BLaER1 (cell line): ENCODE data around the gene SLC26A5.

ENCODE experiments used
- H3K27ac ChIP-seq: shearing (Covaris generic); formaldehyde crosslinking; 2 replicates; pipeline ENCODE4 v1.8.1; 2022
- H3K27me3 ChIP-seq: shearing (Covaris generic); formaldehyde crosslinking; 2 replicates; pipeline ENCODE4 v1.8.1; 2022
- H3K36me3 ChIP-seq: shearing (Covaris generic); formaldehyde crosslinking; 2 replicates; pipeline ENCODE4 v1.8.1; 2022
- H3K4me1 ChIP-seq: shearing (Covaris generic); formaldehyde crosslinking; 2 replicates; pipeline ENCODE4 v1.8.1; 2022
- H3K4me2 ChIP-seq: shearing (Covaris generic); formaldehyde crosslinking; 2 replicates; pipeline ENCODE4 v1.8.1; 2022
- H3K4me3 ChIP-seq: shearing (Covaris generic); formaldehyde crosslinking; 2 replicates; pipeline ENCODE4 v1.8.1; 2022
- H3K9ac ChIP-seq: shearing (Covaris generic); formaldehyde crosslinking; 2 replicates; pipeline ENCODE4 v1.8.1; 2022
- H3K9me3 ChIP-seq: shearing (Covaris generic); formaldehyde crosslinking; 2 replicates; pipeline ENCODE4 v1.8.1; 2022
- H4K20me1 ChIP-seq: shearing (Covaris generic); formaldehyde crosslinking; 2 replicates; pipeline ENCODE4 v1.8.1; 2022
- Cebpa-rat ChIP-seq: shearing (Covaris generic); IDR thresholded peaks from 2 replicates; pipeline ENCODE4 v1.8.1; 2022

SLC26A5 gene

DNA sequence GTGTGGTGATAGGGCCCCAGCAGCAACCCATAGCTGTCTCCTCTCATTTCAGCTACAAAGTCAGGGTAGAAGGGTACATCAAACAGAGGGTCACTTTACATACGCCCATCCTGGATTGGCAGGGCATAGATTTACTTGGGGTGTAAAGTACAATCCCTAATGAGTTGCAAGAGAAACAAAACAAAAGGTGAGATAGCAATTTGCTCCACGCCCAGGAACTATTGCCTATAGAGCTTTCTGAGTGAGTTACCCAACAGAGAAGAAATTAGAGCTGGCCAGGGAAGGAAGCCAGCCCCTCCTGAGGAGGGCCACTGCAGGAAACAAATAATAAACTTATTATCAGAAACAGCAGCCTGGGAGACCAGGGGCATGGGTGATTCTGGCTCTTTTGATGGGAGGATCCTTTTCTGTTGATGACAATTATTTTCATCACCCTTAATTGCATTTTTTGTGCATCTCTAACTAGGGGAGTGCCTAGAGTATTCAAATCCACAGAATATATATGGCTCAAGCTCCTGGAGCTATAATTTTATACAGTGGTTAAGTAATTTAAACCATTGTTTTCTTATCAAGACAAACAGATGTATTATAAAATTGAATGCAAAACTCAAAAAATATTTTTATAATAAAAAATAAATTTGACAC, 47.4 kb downstream of the SLC26A5 start:
- Histone ChIP-seq H3K4me3 (no peak overlapping the region), H3K9ac (no peak overlapping the region), H3K9me3 (no peaks in the 10 kb centered on the region; the same call in 1 of the 2 replicates), H3K4me1 (no peaks in the 10 kb centered on the region), H3K27me3 (no peaks in the 10 kb centered on the region), H3K27ac (no peak overlapping the region), H4K20me1 (no peaks in the 10 kb centered on the region), H3K4me2 (no peak overlapping the region), H3K36me3 (no peaks in the 10 kb centered on the region)
- TF ChIP-seq Cebpa-rat = no peak

DNA sequence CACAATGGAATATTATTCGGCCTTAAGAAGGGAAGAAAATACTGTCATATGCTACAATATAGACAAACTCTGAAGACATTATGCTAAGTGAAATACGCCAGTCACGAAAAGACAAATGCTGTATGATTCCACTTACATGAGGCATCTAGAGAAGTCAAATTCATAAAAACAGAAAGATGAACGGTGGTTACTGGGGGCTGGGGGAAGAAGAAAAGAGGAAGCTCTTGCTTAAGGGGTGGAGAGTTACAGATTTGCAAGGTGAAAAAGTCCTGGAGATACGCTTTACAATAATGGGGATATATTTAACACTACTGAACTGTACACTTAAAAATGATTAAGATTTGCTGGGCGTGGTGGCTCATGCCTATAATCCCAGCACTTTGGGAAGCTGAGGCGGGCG, 49.5 kb downstream of the SLC26A5 start:
- no peaks in the 10 kb centered on the region for H3K4me1 ChIP-seq
- no peaks in the 10 kb centered on the region for H3K27me3 ChIP-seq
- no peak overlapping the region for H3K4me3 ChIP-seq
- no peak overlapping the region for H3K9ac ChIP-seq
- H3K27ac ChIP-seq = no peak overlapping the region
- H3K36me3 ChIP-seq = no peaks in the 10 kb centered on the region
- no peaks in the 10 kb centered on the region; the same call in 1 of the 2 replicates for H3K9me3 ChIP-seq
- no peaks in the 10 kb centered on the region for H4K20me1 ChIP-seq
- no peak for TF ChIP-seq Cebpa-rat
- no peak overlapping the region for H3K4me2 ChIP-seq

DNA sequence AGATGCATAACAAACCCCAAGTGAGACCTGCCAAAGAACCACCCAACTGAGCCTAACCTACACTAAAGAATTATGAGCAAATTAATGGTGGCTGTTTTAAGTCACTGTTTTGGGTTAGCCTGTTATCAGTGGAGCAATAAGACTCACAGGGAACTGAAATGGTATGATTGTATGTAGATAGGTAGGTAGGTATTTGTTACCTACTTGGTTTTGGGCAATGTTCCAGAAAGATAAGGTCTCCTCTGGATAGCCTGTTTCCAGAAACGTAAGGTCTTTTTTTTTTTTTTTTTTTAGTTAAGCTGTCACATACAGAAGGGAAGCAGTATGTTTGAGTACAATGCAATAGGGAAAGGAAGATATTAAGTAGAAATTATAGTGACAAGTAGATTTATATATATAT, 50.9 kb downstream of the SLC26A5 start:
- Histone ChIP-seq H3K27ac (no peak overlapping the region), H3K4me3 (no peak overlapping the region), H3K4me2 (no peak overlapping the region), H4K20me1 (no peaks in the 10 kb centered on the region), H3K27me3 (no peaks in the 10 kb centered on the region), H3K4me1 (no peaks in the 10 kb centered on the region), H3K9me3 (no peaks in the 10 kb centered on the region), H3K9ac (no peak overlapping the region), H3K36me3 (no peaks in the 10 kb centered on the region)
- TF ChIP-seq Cebpa-rat = no peak

DNA sequence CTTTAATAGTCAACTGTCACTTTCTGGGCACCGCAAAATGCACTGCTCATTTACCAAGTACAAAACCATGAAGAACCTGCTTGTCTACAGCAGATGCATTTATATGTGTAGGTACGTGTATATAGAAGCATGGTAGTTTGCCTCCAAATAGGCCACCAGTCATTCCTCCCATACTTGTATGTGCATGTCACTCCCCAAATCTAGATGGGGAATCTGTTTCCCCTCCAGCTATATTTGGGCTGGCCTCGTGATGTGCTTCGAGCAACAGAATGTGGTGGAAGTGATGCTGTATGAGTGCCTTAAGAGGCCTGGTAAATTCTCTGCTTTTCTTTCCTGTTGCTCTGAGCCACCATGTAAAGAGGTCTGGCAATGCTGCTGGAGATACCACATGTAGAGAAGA, 51.4 kb downstream of the SLC26A5 start:
- H4K20me1 ChIP-seq = no peaks in the 10 kb centered on the region
- no peaks in the 10 kb centered on the region for H3K27me3 ChIP-seq
- no peak overlapping the region for H3K4me2 ChIP-seq
- TF ChIP-seq Cebpa-rat = no peak
- no peak overlapping the region for H3K27ac ChIP-seq
- H3K9me3 ChIP-seq = no peaks in the 10 kb centered on the region
- H3K4me1 ChIP-seq = no peaks in the 10 kb centered on the region
- H3K4me3 ChIP-seq = no peak overlapping the region
- H3K9ac ChIP-seq = no peak overlapping the region
- H3K36me3 ChIP-seq = no peaks in the 10 kb centered on the region

DNA sequence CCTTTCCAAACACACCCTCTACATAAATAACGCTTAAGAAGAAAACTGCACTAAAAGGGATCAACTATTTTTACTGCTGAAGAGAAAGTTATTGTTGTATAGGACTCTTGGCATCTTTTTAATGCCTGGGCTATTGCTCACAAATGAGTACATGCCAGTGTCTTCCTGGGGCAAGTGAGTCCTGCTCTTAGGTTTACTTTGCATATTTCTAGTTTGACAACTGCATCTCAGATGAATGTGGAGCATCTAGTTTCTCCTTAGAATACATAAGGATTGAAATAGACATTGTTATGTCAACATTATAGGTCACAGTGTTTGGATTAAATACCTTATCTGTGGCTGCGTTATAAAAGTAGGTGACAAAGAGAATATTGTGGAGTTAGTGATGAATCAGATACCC, 54.0 kb downstream of the SLC26A5 start:
- Histone ChIP-seq H3K27me3 (no peaks in the 10 kb centered on the region), H3K36me3 (no peaks in the 10 kb centered on the region), H3K9ac (no peak overlapping the region), H3K4me3 (no peak overlapping the region), H3K4me2 (no peak overlapping the region), H3K4me1 (no peaks in the 10 kb centered on the region), H3K9me3 (no peaks in the 10 kb centered on the region), H4K20me1 (no peaks in the 10 kb centered on the region), H3K27ac (no peak overlapping the region)
- TF ChIP-seq Cebpa-rat = no peak

DNA sequence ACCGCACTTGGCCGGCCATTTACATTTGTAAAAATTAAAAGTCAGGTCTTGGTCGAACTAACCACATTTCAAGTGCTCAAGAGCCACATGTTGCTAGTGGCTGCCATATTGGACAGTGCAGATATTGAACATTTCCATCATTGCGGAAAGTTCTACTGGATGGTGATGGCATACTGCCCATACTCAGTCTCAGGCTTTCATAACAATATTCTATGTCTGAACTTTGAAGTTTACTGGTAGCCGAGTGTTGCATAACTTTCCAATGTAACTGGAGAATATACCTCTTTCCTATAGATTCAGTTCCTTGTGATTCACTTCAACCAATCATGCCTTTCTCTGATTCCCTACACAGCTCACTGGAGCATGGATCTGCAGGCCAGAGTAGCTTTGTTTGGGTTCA, 54.9 kb downstream of the SLC26A5 start:
- Histone ChIP-seq H3K4me3 (no peak overlapping the region), H3K4me1 (no peaks in the 10 kb centered on the region), H3K27me3 (no peaks in the 10 kb centered on the region), H3K9me3 (no peaks in the 10 kb centered on the region), H3K9ac (no peak overlapping the region), H4K20me1 (no peaks in the 10 kb centered on the region), H3K36me3 (no peaks in the 10 kb centered on the region), H3K4me2 (no peak overlapping the region), H3K27ac (no peak overlapping the region)
- TF ChIP-seq Cebpa-rat = no peak

DNA sequence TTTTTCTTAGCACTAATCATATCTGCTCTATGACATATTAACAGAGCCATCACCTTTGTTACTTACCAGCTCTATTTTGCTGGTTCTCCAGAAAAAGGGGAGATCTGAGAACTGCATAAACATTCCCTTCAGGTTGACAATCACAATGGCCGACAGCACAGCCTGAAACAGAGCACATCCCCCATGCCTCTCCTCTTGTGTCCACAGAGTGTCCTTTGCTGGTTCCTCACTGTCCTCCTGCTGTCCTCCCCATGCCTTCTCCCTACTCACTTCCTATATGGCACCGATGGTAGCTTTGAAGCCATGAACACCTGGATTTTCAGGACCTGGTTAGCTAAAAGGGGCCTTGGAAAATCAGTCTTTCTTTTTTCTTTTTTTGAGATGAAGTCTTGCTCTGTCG, 56.7 kb downstream of the SLC26A5 start:
- Histone ChIP-seq H3K4me2 (no peak overlapping the region), H3K4me3 (no peak overlapping the region), H3K9ac (no peak overlapping the region), H3K27ac (no peak overlapping the region), H3K27me3 (no peaks in the 10 kb centered on the region), H3K4me1 (no peaks in the 10 kb centered on the region), H4K20me1 (no peaks in the 10 kb centered on the region), H3K36me3 (no peaks in the 10 kb centered on the region), H3K9me3 (no peaks in the 10 kb centered on the region)
- TF ChIP-seq Cebpa-rat = no peak

DNA sequence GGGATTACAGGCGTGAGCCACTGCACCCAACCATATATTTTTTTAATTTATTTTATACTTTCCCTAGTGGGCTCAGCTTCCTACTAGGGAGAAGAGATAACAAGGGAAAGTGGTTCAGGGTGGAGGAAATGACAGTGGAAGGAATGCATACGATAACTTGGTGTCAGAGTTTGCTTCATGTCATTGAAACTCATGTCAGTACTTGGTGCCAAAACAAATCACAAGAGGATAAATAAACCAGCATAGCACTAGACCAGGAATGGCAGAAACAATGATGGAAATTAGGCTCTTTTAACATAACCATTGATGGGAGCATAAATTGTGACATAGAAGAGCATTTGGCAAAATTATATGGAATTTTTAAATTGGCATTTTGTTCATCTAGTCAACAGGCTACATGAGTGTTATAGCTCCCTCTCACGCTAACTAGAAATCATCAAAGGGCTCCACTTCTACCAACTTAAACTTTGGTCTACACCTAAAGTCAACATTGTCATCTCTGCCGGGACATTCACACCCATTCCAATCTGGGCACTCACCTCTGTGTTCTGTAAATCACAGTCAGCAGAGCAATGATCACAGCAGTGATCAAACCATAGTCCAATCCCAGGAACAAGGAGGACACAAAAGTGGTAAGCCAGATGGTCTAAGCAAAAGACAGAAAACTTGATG, 57.4 kb downstream of the SLC26A5 start:
- Histone ChIP-seq H3K9ac (no peak overlapping the region), H3K4me3 (no peak overlapping the region), H3K27me3 (no peaks in the 10 kb centered on the region), H3K4me1 (no peaks in the 10 kb centered on the region), H3K9me3 (no peaks in the 10 kb centered on the region), H3K27ac (no peak overlapping the region), H4K20me1 (no peaks in the 10 kb centered on the region), H3K36me3 (no peaks in the 10 kb centered on the region), H3K4me2 (no peak overlapping the region)
- TF ChIP-seq Cebpa-rat = no peak

DNA sequence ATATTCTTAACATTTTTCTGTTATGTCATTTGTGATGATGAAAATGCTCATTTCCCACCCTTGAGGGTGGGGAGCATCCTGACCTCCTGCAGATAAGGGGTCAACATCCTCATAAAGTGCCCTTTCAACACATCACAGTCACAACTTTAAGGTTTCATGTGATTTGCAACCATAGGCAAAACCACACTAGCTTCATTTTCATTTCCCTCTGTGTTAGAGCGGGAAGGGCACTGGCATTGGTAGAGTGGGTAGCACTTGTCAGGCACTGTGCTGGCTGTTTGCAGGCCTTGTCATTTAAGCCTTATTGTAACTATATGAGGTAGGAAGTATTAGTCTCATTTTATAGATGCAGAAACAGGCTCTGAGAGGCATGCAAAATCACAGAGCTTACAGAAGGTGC, 58.8 kb downstream of the SLC26A5 start:
- H3K4me2 ChIP-seq = no peak overlapping the region
- H3K27me3 ChIP-seq = no peaks in the 10 kb centered on the region
- no peaks in the 10 kb centered on the region for H3K36me3 ChIP-seq
- no peak overlapping the region for H3K4me3 ChIP-seq
- H3K4me1 ChIP-seq = no peaks in the 10 kb centered on the region
- TF ChIP-seq Cebpa-rat = no peak
- H3K9me3 ChIP-seq = no peaks in the 10 kb centered on the region
- H4K20me1 ChIP-seq = no peaks in the 10 kb centered on the region
- H3K9ac ChIP-seq = no peak overlapping the region
- H3K27ac ChIP-seq = no peak overlapping the region

DNA sequence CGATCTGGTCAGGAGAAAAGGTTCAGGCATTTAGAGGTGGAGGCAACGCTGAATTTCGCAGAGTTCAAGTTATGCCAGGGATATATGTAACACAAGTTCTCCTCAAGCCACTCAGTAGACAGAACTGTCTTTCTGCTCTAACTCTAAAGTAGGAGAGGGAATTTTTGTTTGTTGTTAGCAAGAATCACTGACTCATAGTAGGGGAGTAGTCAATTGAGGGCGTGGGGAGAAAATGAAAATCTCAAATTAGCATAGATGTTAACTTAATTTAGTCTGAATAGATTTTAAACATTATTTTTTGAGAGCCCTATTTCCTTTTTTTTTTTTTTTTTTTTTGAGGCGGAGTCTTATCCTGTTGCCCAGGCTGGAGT, 64.0 kb downstream of the SLC26A5 start:
- Histone ChIP-seq H3K9ac (no peak overlapping the region), H3K27me3 (no peaks in the 10 kb centered on the region), H3K9me3 (no peaks in the 10 kb centered on the region), H3K36me3 (no peaks in the 10 kb centered on the region), H3K27ac (no peak overlapping the region), H4K20me1 (no peaks in the 10 kb centered on the region), H3K4me1 (no peaks in the 10 kb centered on the region), H3K4me3 (no peak overlapping the region), H3K4me2 (no peak overlapping the region)
- no peak for TF ChIP-seq Cebpa-rat
